GM19193 (cell line): ENCODE results near the gene IRAK2.

Experiments used
- POLR2A ChIP-seq: IDR thresholded peaks from 4 replicates; pipeline ENCODE4 v1.6.1; 2011; ENCODE audit not compliant: insufficient read depth, insufficient read length; ENCODE audit errors: extremely low read depth

The IRAK2 gene

DNA sequence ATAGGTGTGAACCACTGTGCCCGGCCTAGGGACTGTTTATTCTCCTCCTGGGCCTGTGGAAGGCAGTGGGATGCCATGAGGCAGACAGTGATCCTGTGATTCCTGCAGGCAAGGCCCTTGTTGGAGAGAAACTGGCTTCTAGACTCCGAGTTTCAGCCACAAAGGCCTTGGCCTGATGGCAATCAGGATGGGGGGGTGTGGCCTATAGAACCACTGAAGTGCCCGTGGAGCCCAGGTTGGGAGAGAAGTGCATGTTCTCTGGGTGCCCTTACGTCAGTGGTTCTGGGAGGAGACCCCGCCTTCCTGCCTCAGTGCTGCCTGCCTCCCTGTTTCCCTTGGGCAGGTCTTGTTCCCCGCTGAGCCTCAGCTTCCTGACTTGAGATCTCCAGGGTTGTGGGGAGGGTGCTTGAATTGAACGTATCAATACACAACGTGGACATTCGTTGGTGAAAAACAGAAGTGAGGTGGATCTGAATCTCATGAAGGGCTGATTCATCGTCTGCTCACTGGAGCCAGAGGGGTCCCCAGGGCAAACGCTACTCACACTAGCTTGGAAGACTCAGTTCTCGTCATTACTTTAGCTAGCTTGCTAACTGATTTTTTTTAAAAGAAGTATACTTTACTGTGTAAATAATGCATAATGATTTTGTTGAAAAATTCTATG lies 31.8 kb downstream of the IRAK2 start:
- TF ChIP-seq POLR2A, result no peak

GRCh38 chr3:10198226-10198625 lies 33.5 kb downstream of the IRAK2 start:
- TF ChIP-seq POLR2A, result peak; percentile 2

DNA sequence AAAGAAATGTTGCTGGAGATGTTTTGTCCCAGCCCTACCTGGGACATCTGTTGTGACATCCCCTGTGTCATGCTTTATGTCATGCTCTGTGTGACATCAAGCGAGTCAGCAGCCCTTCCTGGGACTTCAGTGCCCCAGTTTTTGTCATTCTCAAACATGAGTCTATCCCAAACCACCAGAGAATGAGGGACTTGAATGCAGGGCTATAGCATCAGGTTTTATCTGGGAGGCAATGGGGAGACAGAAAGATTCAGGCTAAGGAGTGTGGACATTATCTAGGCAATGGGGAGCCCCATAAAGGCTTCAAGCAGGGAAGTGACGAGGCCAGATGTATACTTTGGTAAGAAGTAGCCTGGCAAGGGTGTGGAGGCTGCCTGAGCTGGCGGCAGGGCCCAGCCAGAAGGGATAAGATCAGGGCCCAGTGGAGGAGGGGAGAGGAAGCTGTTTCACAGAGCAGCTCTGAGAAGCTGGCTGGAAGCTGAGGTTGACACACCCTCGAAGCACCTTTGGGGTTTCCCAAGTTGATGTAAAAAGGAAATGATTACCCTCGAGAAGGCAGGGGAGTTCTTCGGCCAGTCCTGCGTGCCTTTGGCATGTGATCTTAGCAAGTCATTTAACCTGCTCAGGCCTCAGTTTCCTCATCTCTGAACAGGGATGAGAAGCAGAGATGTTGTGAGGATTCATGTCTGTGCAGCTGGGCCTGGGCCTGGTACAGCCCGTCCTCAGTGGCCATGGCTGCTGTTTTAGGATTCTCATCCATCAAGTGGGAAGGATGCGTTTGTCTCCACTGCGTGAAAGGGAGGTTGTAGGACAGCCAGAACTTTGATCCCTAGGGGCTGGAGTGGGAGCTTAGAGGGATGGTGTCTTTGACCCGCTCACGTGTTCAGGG lies 34.3 kb downstream of the IRAK2 start:
- TF ChIP-seq POLR2A, result peak; percentile 28

DNA sequence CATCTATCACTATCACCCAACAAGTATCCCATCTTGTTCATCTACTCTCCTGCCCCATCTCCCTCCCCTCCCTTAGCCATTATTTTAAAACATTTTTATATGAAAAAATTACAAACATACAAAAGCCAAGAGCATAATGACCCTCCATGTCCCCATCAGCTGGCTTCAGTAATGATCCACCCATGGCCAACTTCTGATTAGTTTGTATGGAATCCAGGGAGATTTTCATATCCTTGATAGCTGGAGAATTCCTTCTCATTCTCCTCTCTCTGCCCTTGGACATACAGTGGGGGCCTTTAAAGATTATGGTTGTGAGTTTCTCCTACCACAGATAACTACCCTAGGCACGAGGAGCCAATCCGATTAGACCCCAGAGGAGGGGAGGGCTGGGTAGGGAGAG lies 40.2 kb downstream of the IRAK2 start:
- TF ChIP-seq POLR2A, result no peak

GRCh38 chr3:10205451-10206165 lies 40.9 kb downstream of the IRAK2 start:
- TF ChIP-seq POLR2A, result no peak

- no peak for TF ChIP-seq POLR2A
These were observed 41.4 kb downstream of the IRAK2 start for GRCh38 chr3:10206166-10206511.

DNA sequence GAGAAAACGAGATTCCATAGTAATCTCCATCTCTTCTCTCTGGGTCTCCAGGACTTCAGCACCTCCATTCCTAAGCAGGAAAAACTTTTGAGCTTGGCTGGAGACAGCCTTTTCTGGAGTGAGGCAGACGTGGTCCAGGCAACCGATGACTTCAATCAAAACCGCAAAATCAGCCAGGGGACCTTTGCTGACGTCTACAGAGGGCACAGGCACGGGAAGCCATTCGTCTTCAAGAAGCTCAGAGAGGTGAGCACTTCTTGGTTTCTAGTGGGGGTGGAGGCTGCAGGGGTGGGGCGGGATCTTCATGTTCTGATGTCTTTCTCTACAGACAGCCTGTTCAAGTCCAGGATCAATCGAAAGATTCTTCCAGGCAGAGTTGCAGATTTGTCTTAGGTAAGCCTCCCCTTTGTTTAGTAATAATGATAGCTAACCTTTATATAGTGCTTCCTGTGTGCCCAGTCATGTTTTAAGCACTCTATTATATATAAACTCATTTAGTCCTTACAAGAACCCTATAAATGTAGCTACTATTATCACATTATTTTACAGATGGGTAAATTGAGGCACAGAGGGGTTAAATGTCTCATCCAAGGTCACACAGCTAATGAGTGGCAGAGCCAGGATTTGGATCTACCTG lies 48.6 kb downstream of the IRAK2 start:
- no peak for TF ChIP-seq POLR2A

DNA sequence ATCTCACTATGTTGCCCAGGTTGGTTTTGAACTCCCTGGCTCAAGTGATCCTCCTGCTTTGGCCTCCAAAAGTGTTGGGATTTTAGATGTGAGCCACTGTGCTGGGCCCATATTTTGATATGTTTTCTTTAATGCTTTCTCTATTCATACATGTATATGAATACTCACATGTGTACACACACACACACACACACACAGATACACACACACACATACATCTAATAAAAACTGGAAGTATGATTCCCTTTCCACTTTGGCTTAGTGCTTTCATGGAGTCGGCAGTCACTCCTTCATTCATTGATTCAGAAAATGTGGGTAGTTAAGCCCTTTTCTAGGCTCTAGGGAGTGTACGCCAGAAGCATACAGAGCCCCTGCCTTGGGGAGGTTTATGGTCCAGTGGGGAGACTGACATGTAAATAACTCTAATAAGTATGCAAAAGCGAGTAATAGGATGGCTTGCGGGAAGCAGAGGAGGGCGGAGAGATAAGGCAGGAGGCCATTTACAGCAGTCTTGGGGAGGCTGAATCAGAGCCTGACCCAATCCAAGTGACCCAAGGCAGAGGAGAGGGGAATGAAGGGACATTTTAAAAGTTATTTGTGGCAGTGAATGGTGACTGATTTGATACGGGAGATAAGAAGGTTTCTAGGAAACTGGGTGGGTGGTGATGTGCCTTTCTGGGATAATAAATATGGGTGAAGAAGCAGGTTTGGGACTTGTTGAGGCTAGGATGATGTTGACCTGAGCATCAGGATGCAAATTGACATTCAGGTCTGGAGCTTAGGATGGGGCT lies 51.1 kb downstream of the IRAK2 start:
- TF ChIP-seq POLR2A, result no peak

- TF ChIP-seq POLR2A, result no peak
These were observed 52.6 kb downstream of the IRAK2 start for GRCh38 chr3:10217359-10217758.

DNA sequence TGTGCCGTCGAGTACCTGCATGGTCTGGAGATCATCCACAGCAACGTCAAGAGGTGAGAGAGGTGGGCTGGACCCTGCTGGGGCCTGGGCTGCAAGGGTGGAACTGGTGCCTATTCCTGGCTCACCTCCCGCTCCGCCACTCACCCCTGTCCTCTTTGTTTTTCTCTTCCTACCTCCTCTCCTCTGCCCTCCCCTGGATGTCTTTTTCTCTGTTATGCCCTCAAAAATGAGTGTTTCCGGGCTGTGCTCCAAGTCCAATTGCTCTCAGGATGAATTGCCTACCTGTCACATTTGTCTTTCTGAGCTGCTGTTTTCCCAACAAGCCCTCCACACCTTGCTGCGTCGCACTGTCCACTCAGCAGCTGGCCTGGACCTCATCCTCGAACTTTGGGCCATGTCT lies 55.0 kb downstream of the IRAK2 start:
- TF ChIP-seq POLR2A, result no peak

DNA sequence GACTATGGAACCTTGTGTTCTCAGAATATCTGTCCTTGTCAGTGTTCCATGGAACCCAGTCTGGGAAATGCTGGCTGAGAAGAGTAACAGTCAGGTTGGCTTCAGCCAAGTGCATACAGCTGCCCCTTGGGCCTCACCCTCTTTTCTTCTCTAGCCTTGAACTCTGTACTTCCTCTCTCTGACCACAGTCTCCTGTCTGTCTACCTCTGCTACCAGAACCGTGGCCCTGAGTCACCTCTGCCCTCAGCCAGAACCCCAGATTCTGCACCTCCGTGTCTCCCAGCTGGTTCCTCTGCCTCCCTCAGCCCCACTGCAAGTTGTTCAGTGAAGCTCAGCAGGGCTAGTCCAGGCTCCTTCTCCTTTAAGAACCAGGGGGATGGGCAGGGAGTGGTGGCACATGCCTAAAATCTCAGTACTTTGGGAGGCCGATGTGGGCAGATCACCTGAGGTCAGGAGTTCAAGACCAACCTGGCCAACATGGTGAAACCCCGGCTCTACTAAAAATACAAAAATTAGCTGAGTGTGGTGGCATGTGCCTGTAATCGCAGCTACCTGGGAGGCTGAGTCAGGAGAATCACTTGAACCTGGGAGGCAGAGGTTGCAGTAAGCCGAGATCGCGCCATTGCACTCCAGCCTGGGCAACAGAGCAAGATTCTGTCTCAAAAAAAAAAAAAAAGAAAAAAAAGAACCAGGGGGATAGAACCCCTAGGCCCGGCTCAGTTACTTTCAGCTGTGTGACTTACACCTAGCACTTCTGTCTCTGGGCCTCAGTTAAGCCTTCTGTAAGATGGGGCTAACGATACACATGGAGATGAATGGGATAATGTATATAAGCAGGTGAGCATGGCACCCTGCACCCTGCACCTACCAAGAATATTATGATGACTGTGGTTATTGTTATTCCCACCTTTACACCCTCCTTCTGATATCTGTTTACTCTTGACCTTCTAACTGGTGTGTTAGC lies 59.2 kb downstream of the IRAK2 start:
- no peak for TF ChIP-seq POLR2A

DNA sequence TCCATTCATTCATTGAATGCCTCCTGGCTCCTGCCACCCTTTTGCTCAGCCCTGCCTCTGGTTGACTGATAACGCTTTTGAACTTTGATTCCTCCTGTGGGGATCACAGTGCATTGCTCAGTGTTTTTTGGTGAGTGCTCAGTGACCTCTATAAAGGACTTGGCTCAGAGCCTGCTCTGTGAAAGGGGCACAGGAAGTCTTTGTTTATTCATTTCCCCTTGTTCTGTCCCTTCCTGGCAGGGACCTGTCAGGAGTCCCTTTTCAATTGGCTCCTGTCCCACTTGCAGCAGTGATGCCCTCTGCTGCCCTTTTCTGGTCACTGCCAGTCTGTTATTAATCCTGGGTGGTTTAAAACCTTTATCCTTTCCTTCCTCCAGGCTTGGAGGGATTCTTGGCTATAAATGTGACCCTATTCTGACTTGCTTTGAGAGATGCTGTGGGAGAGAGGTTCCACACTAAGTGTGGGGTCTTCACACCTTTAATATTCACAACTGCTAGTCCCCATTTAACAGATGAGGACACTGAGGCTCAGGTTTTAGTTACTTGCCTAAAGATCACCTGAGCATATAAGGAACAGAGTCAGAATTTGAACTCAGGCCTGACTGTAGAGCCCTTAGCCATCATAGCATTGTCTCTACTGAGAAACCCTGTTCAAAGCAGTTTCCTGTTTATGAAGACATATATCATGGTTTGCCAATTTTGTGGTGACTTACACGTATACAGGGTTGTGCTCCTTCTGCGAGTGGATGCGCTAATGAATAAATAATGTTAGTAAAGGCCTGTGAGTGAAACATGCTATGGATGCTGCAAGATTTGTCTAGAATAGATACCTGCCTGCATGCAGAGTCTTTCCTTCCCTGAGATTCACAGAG lies 60.3 kb downstream of the IRAK2 start:
- TF ChIP-seq POLR2A, result no peak
